Colon (tissue), 2 donors: ENCODE measurements around the gene UNC13C.

Experiments used
- FAIRE-seq: peaks from 2 replicates; lab custom pipeline; 2012; peaks lifted over from hg19 to GRCh38; lab: Jason Lieb, UNC
- donor health status: control.
- donor health status: control.

The UNC13C gene

DNA sequence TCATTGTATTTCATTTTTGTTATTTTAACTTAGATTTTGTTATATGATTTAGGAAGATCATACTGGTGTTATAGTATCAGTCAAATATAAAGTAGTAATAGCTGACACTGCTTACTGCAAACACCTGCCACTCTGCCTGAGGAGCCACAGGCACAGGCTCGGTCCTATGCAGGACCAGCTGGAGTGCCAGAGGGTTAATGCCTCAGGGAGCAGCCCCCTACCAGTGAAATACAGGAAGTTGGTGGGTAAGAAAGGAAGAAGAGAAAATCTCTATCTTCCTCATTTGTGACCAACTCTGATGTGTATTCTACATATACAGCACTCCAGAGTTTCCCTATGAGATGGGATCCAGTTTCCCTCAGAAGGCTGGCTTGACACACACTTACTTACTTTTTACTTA, 593.3 kb downstream of the UNC13C start:
- no peak for FAIRE-seq

DNA sequence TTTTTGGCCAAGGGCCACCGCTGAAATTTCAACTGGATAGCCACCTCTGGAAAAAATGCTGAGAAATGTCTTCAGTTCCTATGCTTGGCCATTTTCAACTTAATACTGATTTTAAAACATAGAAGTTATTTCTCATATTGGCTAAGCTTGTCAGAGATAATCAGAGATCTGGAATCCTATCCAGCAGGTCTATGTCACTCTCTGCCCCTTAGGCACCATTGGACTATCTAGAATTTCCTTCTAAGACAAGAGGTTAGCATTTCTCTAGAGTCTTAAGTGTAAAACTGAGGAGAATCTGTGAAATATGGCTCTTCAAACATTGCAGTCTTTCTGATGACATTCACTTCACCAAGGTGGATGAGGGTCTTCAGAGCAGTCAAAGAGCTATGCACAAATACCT, 597.3 kb downstream of the UNC13C start:
- no peak for FAIRE-seq

DNA sequence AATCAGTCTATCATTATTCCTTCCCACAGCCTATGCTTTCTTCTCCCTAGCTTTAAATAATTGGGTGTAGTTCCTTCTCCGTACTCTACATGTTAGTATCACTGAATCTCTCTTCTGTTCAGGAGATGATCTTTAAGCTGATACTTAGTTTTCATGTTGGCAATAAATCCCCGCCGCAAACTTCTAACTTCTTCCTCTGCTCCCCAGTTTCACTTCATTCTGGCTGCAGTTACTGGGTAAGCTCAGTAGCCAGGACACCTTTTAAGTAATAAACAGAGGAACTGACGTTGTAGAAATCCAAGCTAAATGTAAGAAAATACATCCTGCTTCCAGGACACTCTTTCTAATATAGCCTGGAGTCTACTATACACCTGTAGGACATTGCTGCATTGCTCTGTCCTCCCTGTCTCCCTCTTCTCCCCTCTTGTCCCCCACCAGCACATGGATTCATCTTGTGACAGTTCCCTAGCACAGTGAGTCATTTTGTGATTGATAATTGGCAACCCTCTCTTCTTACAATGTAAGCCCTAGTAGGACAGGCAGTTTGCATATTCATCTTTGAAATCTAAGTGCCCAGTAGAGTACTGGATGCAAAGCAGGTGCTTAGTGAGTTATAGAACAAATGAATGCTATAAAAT, 598.2 kb downstream of the UNC13C start:
- no peak for FAIRE-seq

DNA sequence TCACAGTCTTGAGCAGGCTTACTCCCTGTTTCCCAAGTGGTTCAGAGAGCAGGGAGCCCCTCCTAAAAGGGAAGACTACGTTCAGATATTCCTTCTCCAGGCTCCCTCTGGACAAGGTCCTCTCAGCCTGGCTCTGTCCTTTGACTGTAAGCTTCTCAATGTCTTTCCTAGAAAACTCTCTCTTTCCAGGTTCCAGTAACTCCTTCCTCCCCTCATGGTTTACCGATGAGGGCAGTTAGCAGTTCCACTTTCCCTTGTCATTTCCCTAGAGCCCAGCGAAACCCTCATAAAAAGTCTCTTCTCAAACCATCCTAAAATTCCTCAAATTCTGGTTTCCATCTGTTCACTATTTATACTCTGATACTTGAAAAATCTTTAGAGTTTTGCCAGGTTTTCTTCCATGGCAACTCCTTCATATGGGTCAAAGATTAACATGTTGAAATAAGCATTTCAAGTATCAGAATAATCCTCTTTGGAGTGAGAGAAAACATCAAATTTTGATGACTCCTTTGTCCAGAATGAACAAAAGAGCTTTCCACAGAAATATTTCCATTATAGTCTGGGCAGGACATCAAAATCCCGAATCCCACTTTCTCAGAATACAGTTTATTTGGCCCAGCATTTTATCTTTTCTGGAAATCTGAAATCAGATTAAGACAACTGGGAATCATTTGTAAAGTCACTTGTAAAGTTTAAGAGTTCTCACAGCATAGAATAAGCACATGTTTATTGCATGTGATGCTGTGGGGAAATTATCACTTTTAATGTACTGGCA, 599.4 kb downstream of the UNC13C start:
- FAIRE-seq = no peak

DNA sequence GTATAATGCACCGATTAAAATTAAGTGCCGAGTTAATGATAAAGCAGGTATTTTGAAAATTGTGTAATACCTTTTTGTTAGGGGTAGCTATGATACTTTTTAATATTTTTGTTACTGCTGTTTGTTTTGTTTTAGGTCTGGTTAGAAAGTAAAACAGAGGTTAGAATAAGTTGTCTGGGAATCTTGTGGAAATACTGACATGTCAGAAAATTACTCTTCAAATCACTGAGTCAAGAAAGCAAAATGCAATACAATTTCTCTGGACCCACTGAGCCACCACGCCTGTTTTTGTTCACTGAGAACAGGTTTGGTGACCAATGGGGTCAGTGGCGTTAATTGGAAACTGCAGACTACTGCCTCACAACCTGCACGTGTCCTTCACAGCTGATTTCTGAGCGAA, 601.6 kb downstream of the UNC13C start:
- no peak for FAIRE-seq

- no peak for FAIRE-seq
Measured at GRCh38 chr15:54580643-54581042, 602.4 kb downstream of the UNC13C start.

- FAIRE-seq = no peak
Measured at GRCh38 chr15:54582863-54583643, 604.8 kb downstream of the UNC13C start.

DNA sequence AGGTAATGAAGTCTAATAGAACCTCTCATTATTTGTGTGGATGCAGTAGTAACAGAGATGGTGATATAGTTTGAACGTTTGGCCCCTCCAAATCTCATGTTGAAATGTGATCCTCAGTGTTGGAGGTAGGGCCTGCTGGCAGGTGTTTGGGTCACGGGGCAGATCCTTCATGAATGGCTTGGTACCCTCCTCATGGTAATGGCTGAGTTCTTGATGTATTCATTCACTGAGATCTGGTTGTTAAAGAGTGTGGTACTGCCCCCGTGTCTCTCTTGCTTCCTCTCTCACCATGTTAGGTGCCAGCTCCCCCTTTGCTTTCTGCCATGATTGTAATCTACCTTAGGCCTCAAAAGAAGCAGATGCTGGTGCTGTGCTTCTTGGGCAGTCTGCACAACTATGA, 606.8 kb downstream of the UNC13C start:
- FAIRE-seq = no peak

DNA sequence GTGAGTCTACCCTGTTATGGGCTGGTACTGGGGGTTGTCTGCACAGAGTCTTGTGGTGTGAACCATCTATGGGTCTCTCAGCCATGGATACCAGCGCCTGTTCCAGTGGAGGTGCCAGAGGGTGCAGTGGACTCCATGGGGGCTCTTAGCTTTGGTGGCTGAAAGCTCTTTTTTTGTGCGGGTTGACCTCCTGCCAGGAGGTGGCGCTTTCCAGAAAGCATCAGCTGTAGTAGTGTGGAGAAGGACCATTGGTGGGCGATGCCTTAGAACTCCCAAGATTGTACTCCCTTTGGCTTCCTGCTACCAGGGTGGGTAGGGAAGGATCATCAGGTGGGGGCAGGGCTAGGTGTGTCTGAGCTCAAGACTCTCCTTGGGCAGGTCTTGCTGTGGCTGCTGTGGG, 615.9 kb downstream of the UNC13C start:
- FAIRE-seq = no peak

DNA sequence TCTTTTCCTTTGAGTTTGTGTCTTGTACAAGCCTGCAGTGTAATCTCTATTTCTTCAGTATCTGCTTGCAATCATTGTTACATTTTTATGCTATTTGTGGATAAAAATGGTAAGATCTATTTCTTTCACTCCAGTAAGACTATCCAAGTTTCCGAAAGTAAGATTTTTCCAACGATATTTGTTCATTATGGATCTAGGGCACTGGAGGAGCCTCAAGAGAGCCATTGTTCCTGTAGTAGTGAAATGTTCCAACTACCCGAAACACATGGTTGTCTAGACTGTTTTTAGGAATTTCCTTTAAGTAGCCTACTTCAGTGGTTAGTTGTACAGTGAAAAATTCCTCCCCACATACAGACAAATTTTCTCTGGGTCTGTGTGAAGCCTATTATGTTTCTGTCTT, 621.1 kb downstream of the UNC13C start:
- FAIRE-seq = no peak

DNA sequence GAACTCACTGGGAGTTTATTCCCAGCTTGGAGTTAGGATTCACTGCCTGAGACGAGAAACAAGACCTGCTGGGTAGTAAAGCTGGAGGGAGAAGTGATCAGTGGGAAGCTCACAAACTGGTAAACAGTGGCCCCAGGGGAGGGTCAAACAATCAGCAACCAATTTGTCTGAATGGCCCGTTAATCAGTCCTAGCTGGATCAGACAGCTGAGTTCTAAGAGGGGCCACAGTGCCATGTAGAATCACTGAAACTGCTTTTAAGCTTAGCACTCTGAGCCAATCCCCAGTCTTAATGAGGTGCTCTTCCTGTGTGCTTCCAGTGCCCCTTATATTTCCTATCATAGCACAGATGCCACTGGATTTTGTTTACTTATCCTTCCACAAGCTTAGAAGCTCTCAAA, 626.8 kb downstream of the UNC13C start:
- no peak for FAIRE-seq

DNA sequence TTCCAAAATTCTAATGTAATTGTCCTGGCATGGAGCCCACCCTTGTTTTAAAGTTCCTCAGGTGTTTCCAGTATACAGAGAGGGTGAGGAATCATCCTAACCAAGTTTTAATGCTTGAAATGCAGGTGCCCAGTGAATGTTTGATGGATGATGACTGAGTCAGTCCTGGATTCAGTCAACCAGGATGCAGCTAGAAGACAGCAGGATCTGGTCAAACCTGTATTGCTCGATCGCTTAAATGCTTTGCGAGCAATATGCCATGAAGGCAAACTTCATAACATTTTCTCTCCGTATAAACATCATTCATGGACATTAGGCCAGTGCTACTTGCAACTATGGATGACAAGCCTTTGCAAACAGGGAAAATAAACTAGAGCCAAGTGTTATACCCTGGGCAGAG, 627.3 kb downstream of the UNC13C start:
- no peak for FAIRE-seq

DNA sequence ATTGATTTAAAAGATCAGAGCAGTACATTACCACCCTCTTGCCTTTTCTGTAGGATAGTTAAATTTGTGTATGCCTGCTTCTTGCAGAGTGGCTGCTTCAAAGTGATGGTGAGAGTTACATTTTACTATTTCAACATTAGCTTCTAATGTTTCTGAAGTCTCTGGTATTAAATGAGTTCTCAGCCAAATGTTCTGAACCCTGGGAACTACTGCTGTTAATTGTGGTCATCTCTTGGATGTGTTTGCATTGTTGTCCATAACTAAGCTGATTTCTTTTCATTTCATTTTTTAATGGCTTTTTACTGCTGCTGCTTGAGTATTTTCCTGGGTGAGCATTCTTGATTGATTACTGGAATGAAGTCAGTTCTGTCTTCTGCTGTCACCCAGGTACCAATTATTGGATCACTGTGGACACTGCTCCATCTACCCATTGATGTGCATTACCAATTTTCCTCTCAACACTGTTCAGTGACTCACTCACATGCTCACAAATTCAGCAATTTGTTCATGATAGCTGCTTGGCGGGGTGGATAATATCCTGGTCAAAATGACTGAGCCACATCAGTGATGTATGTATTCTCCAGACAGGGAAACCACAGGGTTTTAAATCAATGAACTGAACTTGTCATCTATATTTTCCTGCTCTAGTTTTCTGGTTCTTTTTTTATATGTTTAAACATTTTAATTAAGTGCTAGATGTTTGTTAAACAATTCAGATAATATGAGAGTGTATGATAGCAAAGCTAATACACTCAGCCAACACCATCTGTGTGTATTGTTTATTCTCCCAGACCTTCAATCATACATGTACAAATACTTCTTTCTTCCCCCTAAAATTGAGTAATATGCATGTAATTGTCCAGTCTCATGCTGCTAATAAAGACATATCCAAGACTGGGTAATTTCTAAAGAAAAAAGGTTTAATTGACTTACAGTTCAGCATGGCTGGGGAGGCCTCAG, 630.9 kb downstream of the UNC13C start:
- FAIRE-seq = no peak

GRCh38 chr15:54618120-54618519, 639.9 kb downstream of the UNC13C start:
- no peak for FAIRE-seq

- FAIRE-seq = no peak
Measured at GRCh38 chr15:54619180-54619579, 640.9 kb downstream of the UNC13C start.

DNA sequence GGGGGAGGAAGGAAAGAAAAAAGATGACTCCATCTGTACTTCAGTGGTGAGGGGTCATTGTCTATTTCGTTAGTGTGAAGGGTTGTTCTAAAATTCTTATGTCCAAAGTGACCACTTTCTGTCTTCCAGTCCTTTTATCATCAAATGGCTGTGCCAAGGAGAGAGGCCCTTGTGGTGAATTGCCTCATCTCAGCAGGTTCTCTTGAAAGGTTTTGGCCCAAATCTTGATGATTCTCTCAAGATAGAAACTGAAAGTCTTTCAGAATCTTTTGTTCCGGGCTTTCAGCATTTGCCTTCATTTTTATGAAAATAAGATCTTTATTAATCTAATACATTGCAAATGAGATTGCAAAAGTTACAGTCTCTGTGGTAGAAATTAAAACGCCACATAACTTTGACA, 642.7 kb downstream of the UNC13C start:
- no peak for FAIRE-seq

DNA sequence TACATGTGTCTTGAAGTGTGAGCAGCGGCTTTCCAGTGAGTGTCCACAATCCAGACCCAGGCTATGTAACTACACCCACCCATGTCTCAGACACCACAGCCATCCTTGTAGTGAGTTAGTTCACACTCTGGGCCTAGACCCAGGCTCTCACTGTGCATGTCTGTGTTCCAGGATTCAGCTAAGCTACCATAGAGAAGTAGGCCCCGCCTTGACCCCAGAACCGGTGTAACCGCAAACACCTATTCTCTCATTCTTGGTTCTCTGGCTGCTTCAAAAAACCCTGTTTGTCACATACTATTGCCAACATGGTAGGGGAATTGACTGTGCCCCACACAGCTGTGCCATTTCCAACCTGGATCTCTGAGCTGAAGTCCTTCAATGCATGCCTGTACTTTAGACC, 657.9 kb downstream of the UNC13C start:
- no peak for FAIRE-seq

DNA sequence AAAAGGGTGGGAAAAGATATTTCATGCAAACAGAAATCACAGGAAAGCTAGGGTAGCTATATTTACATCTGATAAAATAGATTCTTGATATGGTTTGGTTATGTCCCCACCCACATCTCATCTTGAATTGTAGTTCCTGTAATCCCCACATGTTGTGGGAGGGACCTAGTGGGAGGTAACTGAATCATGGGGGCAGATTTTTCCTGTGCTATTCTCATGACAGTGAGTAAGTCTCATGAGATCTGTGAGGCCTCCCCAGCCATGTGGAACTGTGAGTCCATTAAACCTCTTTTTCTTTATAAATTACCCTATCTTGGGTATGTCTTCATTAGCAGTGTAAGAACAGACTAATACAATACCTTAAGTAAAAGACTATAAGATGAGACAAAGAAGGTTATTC, 660.4 kb downstream of the UNC13C start:
- FAIRE-seq = no peak

- no peak for FAIRE-seq
Measured at GRCh38 chr15:54640873-54641272, 662.6 kb downstream of the UNC13C start.

DNA sequence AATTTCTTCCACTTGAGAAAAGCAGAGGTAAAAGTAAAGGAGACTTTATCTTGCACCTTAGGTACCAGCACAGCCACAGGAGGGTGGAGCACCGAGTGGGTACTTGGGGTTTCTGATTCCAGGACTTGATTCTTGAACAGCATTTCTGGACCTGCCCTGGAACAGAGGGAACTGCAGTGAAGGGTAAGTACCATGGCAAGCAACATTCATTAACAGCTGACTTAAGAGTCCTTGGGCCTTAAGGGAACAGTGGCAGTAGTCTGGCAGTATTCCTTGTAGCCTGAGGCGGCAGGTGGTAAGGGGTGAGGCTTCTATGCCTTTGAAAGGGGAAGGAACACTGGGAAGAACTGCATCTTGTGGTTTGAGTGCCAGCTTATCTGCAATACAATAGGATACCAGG, 666.6 kb downstream of the UNC13C start:
- no peak for FAIRE-seq

GRCh38 chr15:54659646-54660045, 681.4 kb downstream of the UNC13C start:
- no peak for FAIRE-seq

DNA sequence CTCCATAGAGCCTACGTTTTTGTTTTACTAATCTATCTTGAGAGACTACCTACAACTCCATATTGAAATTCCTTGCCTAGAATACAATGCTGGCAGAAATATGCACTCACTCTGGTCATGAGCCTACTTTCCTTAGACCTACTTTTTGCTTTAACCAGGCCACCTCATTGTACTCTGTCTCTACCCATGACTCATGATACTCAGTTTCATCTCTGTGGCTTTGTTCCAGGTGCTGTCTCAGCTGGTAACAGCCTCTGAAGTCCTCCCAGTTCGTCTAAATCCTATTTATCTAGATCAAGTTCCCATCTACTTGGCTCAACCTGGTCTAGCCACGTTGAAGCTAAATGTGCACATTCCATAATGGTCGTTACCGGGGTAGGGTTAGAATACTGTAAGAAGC, 682.1 kb downstream of the UNC13C start:
- no peak for FAIRE-seq
